PC-9 (cell line): Measurements from ENCODE around the gene B3GAT3. TPM values are rescaled to one million over a fixed set of nuclear protein-coding genes. Genes with fewer than 3 reads are reported as not detected.
"Not testable (repeated sequence)": the region's sequence is repeated elsewhere in the genome, so short reads cannot be mapped to it uniquely, and the experiment has no call there.

ENCODE experiments used
- BruUV-seq: library from RNA; stranded (reverse); fragments of 400-500 nt; replicated peaks from 2 replicates; lab custom pipeline; 2021; lab: Mats Ljungman, UMichigan
- CTCF ChIA-PET: fragments of 300-600 bp; sonication (Branson Sonifier 250); formaldehyde crosslinking; loops from one replicate; lab custom pipeline; 2022; ENCODE audit warnings: antibody characterized with exemption; lab: Charles Lee
- POLR2A ChIA-PET: fragments of 300-600 bp; sonication (Branson Sonifier 250); formaldehyde crosslinking; loops from one replicate; lab custom pipeline; 2022; ENCODE audit warnings: antibody characterized with exemption; ENCODE audit not compliant: unreplicated experiment; lab: Charles Lee
- DNase-seq, 2 experiments: peaks; one replicate each; pipeline versions ENCODE4 v3.0.0 to v3.0.0-alpha.2; 2015 to 2022; ENCODE audit warnings: mixed read lengths in 1 of 2
- H2AFZ ChIP-seq: fragments of 200-600 bp; sonication (generic); 2 replicates; pipeline ENCODE4 v1.8.1; 2017; ENCODE audit warnings: antibody characterized with exemption
- H3F3A ChIP-seq: fragments of 200-600 bp; sonication (generic); 2 replicates; pipeline ENCODE4 v1.8.1; 2017; ENCODE audit warnings: antibody characterized with exemption, mild to moderate bottlenecking, low read depth; ENCODE audit not compliant: insufficient read depth
- H3K27ac ChIP-seq: fragments of 200-600 bp; sonication (generic); 2 replicates; pipeline ENCODE4 v1.6.1; 2016; ENCODE audit warnings: mixed run types
- H3K27me3 ChIP-seq: fragments of 200-600 bp; sonication (generic); 2 replicates; pipeline ENCODE4 v1.6.1; 2016; ENCODE audit warnings: low read depth, mixed run types; ENCODE audit not compliant: insufficient read depth
- H3K36me3 ChIP-seq: fragments of 200-600 bp; sonication (generic); 2 replicates; pipeline ENCODE4 v1.6.1; 2016; ENCODE audit warnings: low read depth, mixed run types
- H3K4me1 ChIP-seq: fragments of 200-600 bp; sonication (generic); replicated peaks from 2 replicates; pipeline ENCODE4 v1.6.1; 2016; ENCODE audit warnings: mixed run types; ENCODE audit not compliant: insufficient read depth
- H3K4me2 ChIP-seq: fragments of 200-600 bp; sonication (generic); 2 replicates; pipeline ENCODE4 v1.6.1; 2017; ENCODE audit warnings: mixed run types
- H3K4me3 ChIP-seq: fragments of 200-600 bp; sonication (generic); 2 replicates; pipeline ENCODE4 v1.6.1; 2016; ENCODE audit warnings: mixed run types
- H3K79me2 ChIP-seq: fragments of 200-600 bp; sonication (generic); 2 replicates; pipeline ENCODE4 v1.6.1; 2017; ENCODE audit warnings: low read depth, mixed run types
- H3K9me2 ChIP-seq: fragments of 200-600 bp; sonication (generic); 2 replicates; pipeline ENCODE4 v1.8.1; 2017; ENCODE audit warnings: mild to moderate bottlenecking; ENCODE audit not compliant: insufficient read depth
- H3K9me3 ChIP-seq: fragments of 200-600 bp; sonication (generic); 2 replicates; pipeline ENCODE4 v1.8.1; 2016; ENCODE audit warnings: low read depth; ENCODE audit not compliant: insufficient read depth
- H4K20me1 ChIP-seq: fragments of 200-600 bp; sonication (generic); 2 replicates; pipeline ENCODE4 v1.8.1; 2017; ENCODE audit not compliant: insufficient read depth
- EZH2 ChIP-seq: fragments of 200-600 bp; sonication (generic); IDR thresholded peaks from 2 replicates; pipeline ENCODE4 v1.8.0; 2017; ENCODE audit warnings: antibody characterized with exemption, low read depth
- intact Hi-C: fragments of 100-400 bp; cut with micrococcal nuclease; formaldehyde crosslinking; loops from one replicate; pipeline ENCODE4 v1.10.0; 2022; ENCODE audit not compliant: unreplicated experiment
- total RNA-seq: library from RNA; stranded (reverse); gene quantifications from 2 replicates; pipeline ENCODE4 v1.2.3, GENCODE V29; 2021
- TF ChIP-seq, protein P1 (sequence below): fragments of 200-600 bp; sonication (generic); conservative IDR thresholded peaks from 2 replicates; pipeline ENCODE4 v1.6.1; 2017; ENCODE audit warnings: mixed run types, antibody characterized with exemption, mild to moderate bottlenecking, moderate library complexity

The B3GAT3 gene
- total RNA-seq, 1 experiment from 2014 or later = 38.9 TPM

DNA sequence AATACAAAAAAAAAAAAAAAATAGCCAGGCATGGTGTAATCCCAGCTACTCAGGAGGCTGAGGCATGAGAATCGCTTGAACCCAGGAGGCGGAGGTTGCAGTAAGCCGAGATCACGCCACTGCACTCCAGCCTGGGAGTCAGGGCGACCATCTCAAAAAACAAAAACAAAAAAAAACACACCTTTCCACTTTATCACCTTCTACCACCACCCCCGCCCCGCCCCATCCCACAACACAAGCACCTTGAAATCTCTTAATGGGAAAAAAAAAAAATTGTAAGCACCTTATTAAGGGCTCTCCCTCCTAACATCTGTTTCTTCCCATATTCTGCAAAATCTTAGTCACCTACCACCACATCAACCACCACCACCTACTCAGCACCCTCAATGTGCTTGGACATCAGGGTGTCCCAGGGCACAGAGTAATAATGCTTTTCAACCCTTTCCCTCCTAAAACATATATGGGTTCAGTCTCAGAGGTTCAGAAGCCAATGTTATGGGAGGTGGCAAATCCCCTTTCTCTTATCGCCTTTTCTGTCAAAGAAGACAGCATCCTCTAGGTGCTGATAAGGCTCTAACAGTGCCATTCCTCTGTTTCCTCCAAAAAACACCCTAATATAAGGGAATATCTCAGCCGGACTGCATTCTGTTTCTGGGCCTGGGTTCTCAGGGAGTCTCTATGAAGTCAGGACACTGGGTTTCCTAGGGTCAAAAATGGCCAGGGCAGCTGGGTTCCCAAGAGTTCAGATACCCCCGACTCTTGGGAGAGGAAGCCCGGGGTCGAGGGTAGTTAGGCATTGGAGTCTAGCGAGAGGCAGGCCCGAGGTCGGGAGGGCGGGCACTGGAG lies 30.6 kb upstream of the B3GAT3 start:
- H3K4me2 ChIP-seq = peak overlapping the region; percentile 99
- H3K9me3 ChIP-seq = no peaks in the 10 kb centered on the region
- peaks cover 40% of the 10 kb centered on the region for H3F3A ChIP-seq
- ChIA-PET POLR2A (interaction anchor here (0.9 to 1.0 kb wide), 5 partner anchors 12 to 260 kb away, joined by 3 to 37 read pairs (median 9); partner anchors contain the start of genes B3GAT3, C11orf98, CSKMT and ZBTB3), CTCF (no interaction called here)
- 0 out of 2 replicates have a peak, but pooled peaks cover 4% of the 10 kb centered on the region for H3K36me3 ChIP-seq
- peak overlapping the region; percentile 75 for H3K27ac ChIP-seq
- H3K9me2 ChIP-seq = no peaks in the 10 kb centered on the region
- H3K27me3 ChIP-seq = no peaks in the 10 kb centered on the region
- H3K79me2 ChIP-seq = peaks cover 30% of the 10 kb centered on the region
- no peak for DNase-seq
- intact Hi-C loops = no loop called here
- H3K4me3 ChIP-seq = peak overlapping the region; percentile 96
- H4K20me1 ChIP-seq = no peaks in the 10 kb centered on the region
- TF ChIP-seq, protein P1, sequence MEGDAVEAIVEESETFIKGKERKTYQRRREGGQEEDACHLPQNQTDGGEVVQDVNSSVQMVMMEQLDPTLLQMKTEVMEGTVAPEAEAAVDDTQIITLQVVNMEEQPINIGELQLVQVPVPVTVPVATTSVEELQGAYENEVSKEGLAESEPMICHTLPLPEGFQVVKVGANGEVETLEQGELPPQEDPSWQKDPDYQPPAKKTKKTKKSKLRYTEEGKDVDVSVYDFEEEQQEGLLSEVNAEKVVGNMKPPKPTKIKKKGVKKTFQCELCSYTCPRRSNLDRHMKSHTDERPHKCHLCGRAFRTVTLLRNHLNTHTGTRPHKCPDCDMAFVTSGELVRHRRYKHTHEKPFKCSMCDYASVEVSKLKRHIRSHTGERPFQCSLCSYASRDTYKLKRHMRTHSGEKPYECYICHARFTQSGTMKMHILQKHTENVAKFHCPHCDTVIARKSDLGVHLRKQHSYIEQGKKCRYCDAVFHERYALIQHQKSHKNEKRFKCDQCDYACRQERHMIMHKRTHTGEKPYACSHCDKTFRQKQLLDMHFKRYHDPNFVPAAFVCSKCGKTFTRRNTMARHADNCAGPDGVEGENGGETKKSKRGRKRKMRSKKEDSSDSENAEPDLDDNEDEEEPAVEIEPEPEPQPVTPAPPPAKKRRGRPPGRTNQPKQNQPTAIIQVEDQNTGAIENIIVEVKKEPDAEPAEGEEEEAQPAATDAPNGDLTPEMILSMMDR = no peak
- no peak for TF ChIP-seq EZH2
- BruUV-seq = TSS peak; percentile 50
- H2AFZ ChIP-seq = peak overlapping the region; percentile 93
- peaks cover 15% of the 10 kb centered on the region for H3K4me1 ChIP-seq

DNA sequence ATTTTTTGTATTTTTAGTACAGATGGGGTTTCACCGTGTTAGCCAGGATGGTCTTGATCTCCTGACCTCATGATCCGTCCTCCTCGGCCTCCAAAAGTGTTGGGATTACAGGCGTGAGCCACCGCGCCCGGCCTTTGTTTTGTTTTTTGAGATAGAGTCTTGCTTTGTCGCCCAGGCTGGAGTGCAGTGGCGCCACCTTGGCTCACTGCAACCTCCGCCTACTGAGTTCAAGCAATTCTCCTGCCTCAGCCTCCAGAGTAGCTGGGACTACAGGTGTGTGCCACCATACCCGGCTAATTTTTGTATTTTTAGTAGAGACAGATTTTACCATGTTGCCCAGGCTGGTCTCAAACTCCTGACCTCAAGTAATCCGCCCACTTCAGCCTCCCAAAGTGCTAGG lies 28.5 kb upstream of the B3GAT3 start:
- POLR2A ChIA-PET = interaction anchor here (0.7 kb wide), 1 partner anchor 190 kb away, joined by 4 read pairs; no protein-coding TSS in a partner anchor
- H3K4me3 ChIP-seq, CTCF ChIA-PET, H3K9me3 ChIP-seq, H3K9me2 ChIP-seq, H3K27me3 ChIP-seq, H2AFZ ChIP-seq, H3K4me2 ChIP-seq, H3K27ac ChIP-seq, BruUV-seq, H3K36me3 ChIP-seq, intact Hi-C loops, DNase-seq, H4K20me1 ChIP-seq: not testable (repeated sequence)
- H3K79me2 ChIP-seq = peaks cover 40% of the 10 kb centered on the region
- H3F3A ChIP-seq = peaks cover 36% of the 10 kb centered on the region
- peaks cover 24% of the 10 kb centered on the region for H3K4me1 ChIP-seq

DNA sequence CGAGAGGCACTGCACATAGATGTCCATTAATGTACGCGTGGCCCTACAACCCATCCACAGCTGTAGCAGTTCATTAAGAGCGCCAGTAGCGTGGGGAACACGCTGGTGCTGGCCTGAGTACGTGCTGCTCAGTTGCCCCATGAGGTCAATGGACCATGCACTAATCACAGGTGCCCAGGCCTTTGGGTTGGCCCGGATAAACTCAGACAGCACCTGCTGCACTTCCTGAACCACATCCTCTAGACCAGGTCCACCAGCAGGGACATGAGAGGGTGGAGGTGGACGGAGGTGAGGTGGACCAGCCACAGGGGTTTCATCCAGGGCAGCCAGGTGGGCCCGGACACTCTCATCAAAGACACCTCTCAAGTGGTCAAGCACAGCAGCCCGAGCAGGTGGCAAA lies 27.7 kb upstream of the B3GAT3 start:
- TF ChIP-seq EZH2 = no peak
- TF ChIP-seq, protein P1 = no peak
- H3F3A ChIP-seq = peaks cover 28% of the 10 kb centered on the region
- ChIA-PET CTCF (no interaction called here), POLR2A (interaction anchor here (0.6 to 0.7 kb wide), 2 partner anchors 25 to 191 kb away, joined by 3 to 4 read pairs; no protein-coding TSS in a partner anchor)
- intact Hi-C loops = loop anchor here (5.0 kb wide), 1 partner anchor 37 kb away; the partner anchor contains the start of genes EML3 and ROM1
- peaks cover 30% of the 10 kb centered on the region for H3K4me1 ChIP-seq
- H3K4me3 ChIP-seq = no peak overlapping the region
- no peak overlapping the region for H3K27ac ChIP-seq
- no peak overlapping the region for H2AFZ ChIP-seq
- DNase-seq = no peak
- H3K4me2 ChIP-seq = no peak overlapping the region
- H3K79me2 ChIP-seq = peaks cover 48% of the 10 kb centered on the region
- H4K20me1 ChIP-seq = no peaks in the 10 kb centered on the region; the same call in 1 of the 2 replicates
- H3K9me3 ChIP-seq = no peaks in the 10 kb centered on the region
- no peaks in the 10 kb centered on the region for H3K9me2 ChIP-seq
- BruUV-seq = no TSS peak
- H3K36me3 ChIP-seq = 0 out of 2 replicates have a peak, but pooled peaks cover 4% of the 10 kb centered on the region
- H3K27me3 ChIP-seq = no peaks in the 10 kb centered on the region
